ENCODE results near the gene ZNF790.

GRCh38 chr19:36796714-36796992, 41.5 kb downstream of the ZNF790 start:
- TF ChIP-seq EZH2 (IDR thresholded peaks at IDR 0.05; ENCODE audit: insufficient read depth, poor library complexity, severe bottlenecking) (no peak), EZH2phosphoT487 (IDR thresholded peaks at IDR 0.05; ENCODE audit: insufficient read depth, low read depth) (no peak)

Data from GM23248 (cell line).